LNCaP clone FGC (cell line): ENCODE data around the gene RNU6-8.

Experiments
- DNase-seq: peaks from one replicate; pipeline ENCODE4 v3.0.0-alpha.2; 2011; ENCODE audit warnings: low read depth
- H3K4me3 ChIP-seq: 2 replicates; pipeline ENCODE4 v1.5.1; 2011; ENCODE audit warnings: mild to moderate bottlenecking, low read depth, low read length, control low read depth
- CTCF ChIP-seq: IDR thresholded peaks from 2 replicates; pipeline ENCODE4 v1.5.1; 2012; ENCODE audit warnings: mild to moderate bottlenecking; ENCODE audit not compliant: control insufficient read depth, insufficient read depth; ENCODE audit errors: extremely low read depth

RNU6-8 gene

GRCh38 chr14:32201193-32201815 lies 1.8 kb downstream of the RNU6-8 start:
- TF ChIP-seq CTCF = no peak
- peak overlapping the region; percentile 72 for H3K4me3 ChIP-seq
- peak; percentile 69 for DNase-seq

DNA sequence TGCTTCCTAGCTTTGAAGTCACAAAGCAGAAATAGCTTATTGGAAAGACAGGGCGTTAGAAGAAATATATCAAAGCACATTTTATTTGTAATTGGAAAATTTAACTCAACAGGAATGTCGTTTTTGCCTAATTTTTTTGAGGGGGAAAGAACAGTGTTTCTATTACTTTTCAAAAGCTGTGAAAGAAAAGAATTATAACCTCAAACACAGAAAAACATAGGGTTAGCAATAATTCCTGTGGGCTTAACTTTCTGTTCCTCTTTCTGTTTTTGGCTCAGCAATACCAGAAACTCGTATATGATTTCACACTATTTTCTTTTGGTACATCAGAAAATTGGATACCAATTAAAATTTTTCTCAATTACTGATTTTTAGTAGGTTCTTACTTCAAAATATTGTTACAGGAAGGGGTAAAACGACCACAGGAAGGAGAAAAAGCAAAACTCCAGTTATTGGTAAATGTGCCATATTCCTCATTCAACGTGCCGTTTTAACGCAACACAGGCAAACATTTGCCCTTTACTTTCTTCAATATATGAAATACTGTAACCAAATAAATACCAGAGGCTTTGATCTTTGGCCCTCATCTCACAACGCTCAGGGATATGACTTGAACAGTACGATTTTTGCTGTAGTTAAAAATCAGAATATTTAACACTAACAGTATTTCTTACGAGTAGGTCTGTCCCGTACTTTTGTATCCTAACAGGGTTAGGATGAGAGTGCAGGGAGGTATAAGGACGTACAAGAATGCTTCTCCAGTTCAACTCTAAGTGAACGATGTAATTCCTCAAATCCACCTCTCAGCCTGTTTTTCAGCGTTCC lies 2.5 kb downstream of the RNU6-8 start:
- no peak for DNase-seq
- H3K4me3 ChIP-seq = peak overlapping the region; percentile 72
- TF ChIP-seq CTCF = no peak

- no peak for TF ChIP-seq CTCF
- H3K4me3 ChIP-seq = no peak overlapping the region
- DNase-seq = peak; percentile 63
These were observed 5.2 kb downstream of the RNU6-8 start for GRCh38 chr14:32197919-32198318.

GRCh38 chr14:32195636-32196035 lies 7.4 kb downstream of the RNU6-8 start:
- TF ChIP-seq CTCF = no peak
- no peak for DNase-seq
- H3K4me3 ChIP-seq = no peak overlapping the region

GRCh38 chr14:32193532-32193931 lies 9.5 kb downstream of the RNU6-8 start:
- DNase-seq = no peak
- no peak for TF ChIP-seq CTCF
- H3K4me3 ChIP-seq = no peak overlapping the region

DNA sequence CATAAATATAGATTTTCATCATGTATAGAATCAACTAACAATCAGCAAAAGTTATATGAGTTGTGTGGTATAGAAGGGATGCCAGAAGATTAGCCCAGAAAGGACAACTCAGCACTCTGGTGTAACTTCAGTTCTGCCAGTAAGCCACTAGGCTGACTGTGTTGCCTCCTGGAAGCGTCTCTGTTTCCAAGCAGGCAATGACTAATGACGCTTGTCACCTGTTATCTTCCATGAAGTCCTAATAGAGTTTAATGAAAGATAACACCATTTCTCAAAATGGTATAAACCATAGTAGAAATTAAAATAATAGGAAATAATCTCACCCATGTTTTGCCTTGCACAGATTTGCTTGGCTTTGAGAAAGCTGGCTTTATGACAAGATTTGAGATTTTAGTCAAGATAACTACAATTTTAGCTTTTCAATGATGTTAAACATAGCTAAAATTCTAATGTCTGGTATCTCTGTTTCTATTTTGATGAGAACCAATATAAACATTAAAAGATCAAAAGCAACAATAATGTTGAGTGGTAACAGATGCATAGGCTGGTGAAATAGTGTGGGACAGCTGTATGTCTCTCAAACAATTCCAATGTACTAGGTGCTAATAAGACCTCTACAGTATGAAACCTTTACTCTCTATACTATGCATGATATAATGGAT lies 10.2 kb downstream of the RNU6-8 start:
- DNase-seq = no peak
- no peak overlapping the region for H3K4me3 ChIP-seq
- no peak for TF ChIP-seq CTCF

DNA sequence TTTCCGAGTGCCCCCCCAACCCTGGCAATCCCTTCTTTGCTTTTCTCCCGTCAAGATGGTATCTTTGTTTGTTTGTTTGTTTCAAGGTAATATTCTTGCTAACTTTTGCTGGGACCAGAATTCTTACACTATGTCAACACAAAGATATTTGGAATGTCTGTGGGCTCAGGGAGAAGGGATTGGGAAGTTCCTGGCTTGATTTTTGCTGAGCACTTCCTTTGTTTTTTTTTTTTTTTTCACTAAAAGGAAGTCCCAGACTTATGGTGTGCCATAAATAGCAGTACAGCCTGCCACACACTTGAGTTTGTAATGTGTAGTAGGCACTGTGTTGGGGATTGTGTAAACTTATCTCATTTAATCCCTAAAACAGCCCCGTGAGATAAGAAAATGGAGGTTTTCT lies 12.4 kb downstream of the RNU6-8 start:
- H3K4me3 ChIP-seq = no peak overlapping the region
- no peak for DNase-seq
- no peak for TF ChIP-seq CTCF
